Chondrocyte (in vitro differentiated cells): ENCODE data around the gene CMPK2. TPM values are rescaled to one million over a fixed set of nuclear protein-coding genes. Genes with fewer than 3 reads are reported as not detected.

Experiments used
- DNase-seq: peaks from one replicate; pipeline ENCODE4 v3.0.0; 2021; ENCODE audit warnings: mixed read lengths, low spot score
- H3K27ac Mint-ChIP-seq: one replicate; pipeline ENCODE4 v1.8.0; 2021; ENCODE audit warnings: mild to moderate bottlenecking, moderate library complexity, mixed read lengths; ENCODE audit not compliant: unreplicated experiment
- H3K27me3 Mint-ChIP-seq: 2 replicates; pipeline ENCODE4 v1.8.0; 2021; ENCODE audit warnings: low read depth, mixed read lengths
- H3K36me3 Mint-ChIP-seq: 2 replicates; pipeline ENCODE4 v1.8.0; 2021; ENCODE audit warnings: low read depth, mixed read lengths
- H3K4me1 Mint-ChIP-seq: 2 replicates; pipeline ENCODE4 v1.8.0; 2021; ENCODE audit warnings: low read depth, mild to moderate bottlenecking, mixed read lengths
- H3K4me3 Mint-ChIP-seq: one replicate; pipeline ENCODE4 v1.8.0; 2021; ENCODE audit warnings: mild to moderate bottlenecking, moderate library complexity, mixed read lengths; ENCODE audit not compliant: unreplicated experiment
- H3K9me3 Mint-ChIP-seq: 2 replicates; pipeline ENCODE4 v1.8.0; 2021; ENCODE audit warnings: low read depth, mixed read lengths
- CTCF ChIP-seq: fragments of 200-600 bp; sonication (generic); IDR thresholded peaks from 2 replicates; pipeline ENCODE4 v1.5.0; 2021; ENCODE audit warnings: antibody characterized with exemption, mild to moderate bottlenecking, moderate library complexity
- total RNA-seq: library from RNA; stranded (reverse); gene quantifications from 3 replicates; pipeline ENCODE4 v1.2.1, GENCODE V29; 2021

Gene CMPK2
- total RNA-seq, 1 donor from 2014 or later = 0.95 TPM

- no peaks in the 10 kb centered on the region for H3K4me1 Mint-ChIP-seq
Observed at GRCh38 chr2:6896930-6897759, 31.4 kb upstream of the CMPK2 start.

GRCh38 chr2:6893876-6894482 lies 28.3 kb upstream of the CMPK2 start:
- DNase-seq = no peak
- Mint-ChIP-seq H3K27me3 (peaks cover 16% of the 10 kb centered on the region), H3K4me1 (no peaks in the 10 kb centered on the region), H3K4me3 (no peak overlapping the region), H3K36me3 (no peaks in the 10 kb centered on the region), H3K9me3 (no peaks in the 10 kb centered on the region), H3K27ac (no peak overlapping the region)
- TF ChIP-seq CTCF = no peak

More at GRCh38 chr2:6896930-6897759, 31.4 kb upstream of the CMPK2 start:
- no peak for DNase-seq
- TF ChIP-seq CTCF = peak; percentile 91
- peaks cover 7% of the 10 kb centered on the region for H3K9me3 Mint-ChIP-seq
- H3K27me3 Mint-ChIP-seq = peaks cover 21% of the 10 kb centered on the region
- H3K27ac Mint-ChIP-seq = no peak overlapping the region
- H3K36me3 Mint-ChIP-seq = peaks cover 5% of the 10 kb centered on the region
- H3K4me3 Mint-ChIP-seq = no peak overlapping the region

GRCh38 chr2:6888724-6889123 lies 23.0 kb upstream of the CMPK2 start:
- Mint-ChIP-seq H3K36me3 (peaks cover 2% of the 10 kb centered on the region), H3K4me3 (no peak overlapping the region), H3K27me3 (peaks cover 19% of the 10 kb centered on the region), H3K27ac (no peak overlapping the region), H3K4me1 (no peaks in the 10 kb centered on the region), H3K9me3 (no peaks in the 10 kb centered on the region)
- no peak for DNase-seq
- TF ChIP-seq CTCF = no peak

GRCh38 chr2:6887751-6888192 lies 22.1 kb upstream of the CMPK2 start:
- H3K27me3 Mint-ChIP-seq = peaks cover 19% of the 10 kb centered on the region
- H3K9me3 Mint-ChIP-seq = no peaks in the 10 kb centered on the region
- no peaks in the 10 kb centered on the region for H3K4me1 Mint-ChIP-seq
- peaks cover 2% of the 10 kb centered on the region for H3K36me3 Mint-ChIP-seq
- H3K27ac Mint-ChIP-seq = no peak overlapping the region
- TF ChIP-seq CTCF = no peak
- DNase-seq = no peak
- H3K4me3 Mint-ChIP-seq = no peak overlapping the region

GRCh38 chr2:6885968-6886367 lies 20.3 kb upstream of the CMPK2 start:
- Mint-ChIP-seq H3K27ac (no peak overlapping the region), H3K36me3 (peaks cover 2% of the 10 kb centered on the region), H3K9me3 (no peaks in the 10 kb centered on the region), H3K4me3 (no peak overlapping the region), H3K4me1 (no peaks in the 10 kb centered on the region), H3K27me3 (peaks cover 19% of the 10 kb centered on the region)
- no peak for TF ChIP-seq CTCF
- no peak for DNase-seq
